GM19395 (cell line): ENCODE results near the gene APBA2.

Experiments
- ATAC-seq: cut with Tn5 transposase; IDR thresholded peaks from one replicate; pipeline ENCODE4 v1.9.1; 2021; ENCODE audit warnings: mild to moderate bottlenecking, moderate library complexity; ENCODE audit not compliant: unreplicated experiment

The APBA2 gene

GRCh38 chr15:28955160-28955992 lies 69.6 kb downstream of the APBA2 start:
- no peak for ATAC-seq

DNA sequence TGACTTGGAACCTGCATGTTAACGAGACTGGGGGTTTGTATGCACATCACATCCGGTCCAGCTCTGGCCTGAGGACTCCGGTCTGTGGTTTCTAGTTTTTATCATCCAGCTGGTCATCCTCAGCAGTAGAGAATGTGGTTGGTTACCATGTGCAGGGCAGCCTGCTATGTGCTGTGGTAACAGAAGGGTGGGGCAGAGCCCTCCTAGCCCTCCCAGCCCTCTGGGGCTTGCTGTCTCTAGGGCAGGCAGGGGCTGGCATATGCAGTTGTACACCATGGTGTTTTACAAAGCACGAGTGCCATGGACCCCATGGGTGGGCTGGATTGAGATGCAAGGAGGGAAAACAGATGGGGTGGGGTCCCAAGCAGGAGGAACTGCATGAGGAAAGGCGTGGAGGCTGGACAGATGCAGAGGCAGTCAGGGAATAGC lies 70.2 kb downstream of the APBA2 start:
- no peak for ATAC-seq

- no peak for ATAC-seq
Measured at GRCh38 chr15:28956491-28956890, 70.7 kb downstream of the APBA2 start.

- ATAC-seq: no peak
Measured at GRCh38 chr15:28957606-28958498, 72.1 kb downstream of the APBA2 start.

GRCh38 chr15:28959326-28959725 lies 73.6 kb downstream of the APBA2 start:
- ATAC-seq: no peak

DNA sequence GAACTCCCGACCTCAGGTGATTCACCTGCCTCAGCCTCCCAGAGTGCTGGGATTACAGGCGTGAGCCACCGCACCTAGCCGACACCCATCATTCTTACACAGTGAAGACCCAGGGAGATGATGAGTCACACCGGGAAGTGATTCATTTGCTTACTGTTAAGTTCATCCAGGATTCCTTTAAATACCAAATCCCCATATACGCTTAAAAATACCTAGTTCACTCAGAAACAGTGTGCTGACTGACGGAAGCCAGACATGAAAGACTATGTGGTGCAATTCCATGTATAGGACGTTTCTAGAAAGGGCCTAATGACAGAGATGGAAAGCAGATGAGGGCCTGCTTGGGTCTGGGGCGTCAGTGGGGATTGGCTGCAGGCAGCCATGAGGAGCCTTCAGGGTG lies 75.2 kb downstream of the APBA2 start:
- ATAC-seq: no peak

DNA sequence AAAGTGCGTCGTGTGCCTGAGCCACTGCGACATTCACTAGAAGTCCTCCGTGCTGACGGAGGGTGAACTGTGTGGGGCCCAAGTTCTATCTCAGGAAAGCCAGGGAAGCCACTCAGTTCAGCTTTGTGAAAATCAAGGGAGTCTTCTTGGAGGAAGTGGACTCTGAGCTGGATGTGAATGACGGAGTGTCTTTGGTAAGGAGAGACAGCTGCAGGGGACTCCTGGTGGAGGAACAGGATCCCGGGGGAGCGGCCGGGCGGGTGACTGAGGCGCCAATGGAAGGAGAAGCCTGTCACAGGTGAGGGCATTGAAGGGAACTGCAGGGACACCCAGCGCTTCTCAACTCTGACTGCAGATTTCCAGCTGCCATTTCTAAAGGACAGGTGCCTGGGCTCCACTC lies 75.6 kb downstream of the APBA2 start:
- ATAC-seq: no peak

DNA sequence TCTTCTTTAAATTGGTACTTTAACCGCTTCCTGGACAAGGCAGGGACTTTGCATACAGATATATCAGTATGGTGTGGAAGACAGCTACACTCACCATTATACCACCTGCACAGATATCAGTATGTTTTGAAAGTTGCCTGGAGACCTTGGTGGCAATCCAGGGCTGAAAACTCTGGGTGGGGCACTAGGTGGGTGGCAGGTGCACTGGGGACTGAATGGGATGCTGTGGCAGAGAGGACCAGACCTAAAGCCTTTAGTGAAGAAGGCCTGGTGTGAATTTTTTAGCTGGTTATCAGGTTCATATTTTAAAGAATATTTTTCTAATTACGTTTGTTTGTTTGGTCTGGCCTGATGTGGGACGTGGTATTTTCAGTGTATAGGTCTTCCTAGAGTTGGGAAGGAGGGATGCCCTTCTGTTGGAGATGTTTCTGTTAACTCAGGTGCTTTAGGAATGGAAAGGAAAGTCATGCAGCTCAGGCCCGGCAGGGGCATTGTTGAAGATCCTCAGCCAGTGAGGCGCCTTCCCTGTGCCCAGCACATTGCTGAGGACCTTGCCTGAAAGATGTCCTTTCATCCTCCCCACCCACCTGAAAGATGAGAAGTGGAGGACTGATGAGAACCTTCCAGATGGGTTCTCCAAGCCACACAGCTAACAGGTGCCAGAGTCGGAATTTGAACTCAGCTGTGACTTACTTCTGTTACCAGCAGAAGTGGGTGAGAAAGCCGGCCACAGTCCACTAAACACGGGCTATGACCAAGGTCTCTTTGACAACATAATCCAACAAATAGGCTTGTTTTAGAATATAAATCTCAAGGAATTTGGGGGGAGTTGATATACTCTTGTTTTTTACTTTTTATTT lies 77.3 kb downstream of the APBA2 start:
- ATAC-seq: no peak

DNA sequence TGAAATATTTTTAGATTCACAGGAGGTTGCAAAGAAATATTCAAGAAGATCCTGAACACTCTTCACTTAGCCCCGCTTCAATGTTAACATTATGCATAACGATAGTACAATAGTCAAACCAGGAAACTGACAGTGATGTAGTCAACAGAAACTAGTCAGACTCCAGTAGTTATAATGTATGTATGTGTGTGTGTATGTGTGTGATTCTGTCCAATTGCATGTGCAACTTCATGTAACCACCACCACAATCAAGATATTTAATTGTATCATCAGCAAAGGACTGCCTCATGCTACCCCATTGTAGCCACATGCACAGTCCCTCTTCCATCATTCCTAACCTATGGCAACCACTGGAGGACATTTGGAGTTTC lies 77.9 kb downstream of the APBA2 start:
- ATAC-seq: no peak

DNA sequence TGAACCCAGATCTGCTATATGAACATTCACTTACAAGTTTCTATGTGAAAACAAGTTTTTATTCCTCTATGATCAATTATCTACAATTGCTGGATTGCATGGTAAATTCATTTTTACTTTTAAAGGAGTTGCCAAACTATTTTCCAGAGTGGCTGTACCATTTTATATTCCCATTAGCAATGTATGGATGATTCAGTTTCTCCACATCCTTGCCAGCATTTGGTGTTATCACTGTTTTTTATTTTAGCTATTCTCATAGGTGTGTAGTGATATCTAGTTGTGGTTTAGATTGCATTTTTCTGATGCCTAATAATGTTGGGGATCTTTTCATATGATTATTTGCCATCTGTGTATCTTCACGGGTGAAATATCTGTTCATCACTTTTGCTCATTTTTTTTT lies 78.3 kb downstream of the APBA2 start:
- ATAC-seq: no peak

- ATAC-seq: no peak
Measured at GRCh38 chr15:28967066-28967465, 81.3 kb downstream of the APBA2 start.

- ATAC-seq: no peak
Measured at GRCh38 chr15:28967990-28968389, 82.2 kb downstream of the APBA2 start.

GRCh38 chr15:28969511-28970085 lies 83.8 kb downstream of the APBA2 start:
- no peak for ATAC-seq

DNA sequence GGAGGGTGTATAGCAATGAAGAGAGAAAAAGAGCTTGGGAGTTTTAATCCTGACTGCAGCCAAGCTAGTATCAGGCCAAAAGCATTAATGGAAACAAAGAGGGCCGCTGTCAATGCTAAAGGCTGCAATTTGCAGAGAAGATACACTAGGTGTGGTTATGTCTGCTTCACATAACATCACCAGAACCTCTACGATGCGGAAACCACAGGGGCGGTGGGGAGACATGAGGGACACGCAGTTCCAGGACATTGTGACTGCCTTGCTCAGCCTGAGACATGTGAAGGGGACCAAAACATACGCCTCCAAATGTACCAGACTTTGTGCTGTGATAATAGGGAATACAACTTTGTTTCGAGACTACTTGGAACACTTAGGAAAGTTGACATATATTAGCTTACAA lies 88.4 kb downstream of the APBA2 start:
- ATAC-seq: no peak

- ATAC-seq: no peak
Measured at GRCh38 chr15:28975766-28976179, 90.0 kb downstream of the APBA2 start.

DNA sequence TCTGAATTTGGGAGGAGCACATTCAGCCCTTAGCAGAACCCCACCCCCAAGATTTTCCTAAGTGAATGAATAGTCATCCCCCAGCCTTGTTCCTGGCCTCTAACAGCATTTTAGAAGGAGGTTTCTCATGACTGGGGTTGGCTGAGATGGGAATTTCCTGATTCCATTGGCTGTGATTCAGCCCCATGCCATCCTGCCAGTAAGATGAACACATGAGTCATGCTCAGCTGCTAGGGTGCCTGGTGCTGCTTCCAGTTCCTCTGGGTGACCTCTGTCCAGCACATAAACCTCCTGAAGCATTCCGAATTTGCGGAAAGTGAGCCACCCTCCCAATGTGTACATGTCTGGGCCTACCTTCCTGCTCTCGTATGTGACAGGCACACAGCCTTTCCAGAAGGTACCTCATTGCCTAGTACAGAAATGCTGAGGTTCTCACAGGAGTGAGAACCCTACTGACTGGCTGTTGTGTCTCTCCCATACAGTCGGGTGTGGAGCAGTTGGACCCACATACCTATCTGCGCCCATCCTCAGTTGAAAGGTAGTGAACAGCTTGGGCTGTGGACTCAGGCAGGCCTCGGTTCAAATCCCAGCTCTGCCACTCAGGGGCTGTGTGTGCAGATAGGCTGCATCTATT lies 91.7 kb downstream of the APBA2 start:
- ATAC-seq: no peak

- no peak for ATAC-seq
Measured at GRCh38 chr15:28978011-28978378, 92.2 kb downstream of the APBA2 start.

GRCh38 chr15:28978661-28979060 lies 92.9 kb downstream of the APBA2 start:
- ATAC-seq: no peak

GRCh38 chr15:28979208-28979841 lies 93.6 kb downstream of the APBA2 start:
- no peak for ATAC-seq
